ENCODE measurements around the gene PSIP1.

Gene PSIP1

GRCh38 chr9:15505921-15506320 is 4.8 kb downstream of the PSIP1 start:
- peak; percentile 19 for TF ChIP-seq CTCF (IDR thresholded peaks at IDR 0.05; ENCODE audit: insufficient read depth, low read depth, low read length, missing control alignments)
- no peak overlapping the region for H3K4me3 ChIP-seq (ENCODE audit: low read depth, low read length)
- DNase-seq (ENCODE audit: low read depth) = no peak

GRCh38 chr9:15501803-15502202 is 9.0 kb downstream of the PSIP1 start:
- no peak for TF ChIP-seq CTCF (IDR thresholded peaks at IDR 0.05; ENCODE audit: insufficient read depth, low read depth, low read length, missing control alignments)
- H3K4me3 ChIP-seq (ENCODE audit: low read depth, low read length) = no peak overlapping the region
- no peak for DNase-seq (ENCODE audit: low read depth)

- no peak for TF ChIP-seq CTCF (IDR thresholded peaks at IDR 0.05; ENCODE audit: insufficient read depth, low read depth, low read length, missing control alignments)
- DNase-seq (ENCODE audit: low read depth) = no peak
- no peak overlapping the region for H3K4me3 ChIP-seq (ENCODE audit: low read depth, low read length)
Observed at GRCh38 chr9:15501179-15501578, 9.6 kb downstream of the PSIP1 start.

GRCh38 chr9:15499139-15499538 is 11.6 kb downstream of the PSIP1 start:
- no peak overlapping the region for H3K4me3 ChIP-seq (ENCODE audit: low read depth, low read length)
- no peak for DNase-seq (ENCODE audit: low read depth)
- no peak for TF ChIP-seq CTCF (IDR thresholded peaks at IDR 0.05; ENCODE audit: insufficient read depth, low read depth, low read length, missing control alignments)

GRCh38 chr9:15498246-15498995 is 12.3 kb downstream of the PSIP1 start:
- no peak overlapping the region for H3K4me3 ChIP-seq (ENCODE audit: low read depth, low read length)
- no peak for DNase-seq (ENCODE audit: low read depth)
- no peak for TF ChIP-seq CTCF (IDR thresholded peaks at IDR 0.05; ENCODE audit: insufficient read depth, low read depth, low read length, missing control alignments)

GRCh38 chr9:15492485-15493150 is 18.2 kb downstream of the PSIP1 start:
- no peak for DNase-seq (ENCODE audit: low read depth)
- TF ChIP-seq CTCF (IDR thresholded peaks at IDR 0.05; ENCODE audit: insufficient read depth, low read depth, low read length, missing control alignments) = no peak
- H3K4me3 ChIP-seq (ENCODE audit: low read depth, low read length) = no peak overlapping the region

Data from GM12865 (cell line).